ENCODE measurements around the gene RPS6KB1.
A peak's percentile ranks its signal among the peaks of the same experiment; 100 is the strongest.
"Not testable (repeated sequence)": the region's sequence is repeated elsewhere in the genome, so short reads cannot be mapped to it uniquely, and the experiment has no call there.

RPS6KB1 gene

DNA sequence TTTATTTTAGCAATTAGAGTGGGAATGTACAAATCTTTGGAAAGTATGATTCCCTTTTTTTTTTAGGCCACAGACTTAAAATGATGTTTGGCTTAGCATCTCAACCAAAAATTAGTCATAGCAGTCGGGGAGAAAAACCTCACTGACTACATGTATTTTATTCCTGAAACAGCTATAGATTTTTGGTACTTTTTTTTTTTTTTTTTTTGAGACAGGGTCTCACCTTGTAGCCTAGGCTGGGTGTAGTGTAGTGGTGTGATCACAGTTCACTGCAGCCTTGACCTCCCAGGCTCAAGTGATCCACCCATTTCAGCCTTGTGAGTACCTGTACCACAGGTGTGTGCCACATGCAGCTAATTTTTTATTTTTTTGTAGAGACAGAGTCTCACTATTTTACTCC is 48.2 kb downstream of the RPS6KB1 start:
- intact Hi-C loops (cut with DNase I; ENCODE audit: low total_unique reads), result no loop called here
- no peaks in the 10 kb centered on the region for H3K4me1 ChIP-seq
- TF ChIP-seq CTCF (IDR thresholded peaks at IDR 0.05), result no peak

DNA sequence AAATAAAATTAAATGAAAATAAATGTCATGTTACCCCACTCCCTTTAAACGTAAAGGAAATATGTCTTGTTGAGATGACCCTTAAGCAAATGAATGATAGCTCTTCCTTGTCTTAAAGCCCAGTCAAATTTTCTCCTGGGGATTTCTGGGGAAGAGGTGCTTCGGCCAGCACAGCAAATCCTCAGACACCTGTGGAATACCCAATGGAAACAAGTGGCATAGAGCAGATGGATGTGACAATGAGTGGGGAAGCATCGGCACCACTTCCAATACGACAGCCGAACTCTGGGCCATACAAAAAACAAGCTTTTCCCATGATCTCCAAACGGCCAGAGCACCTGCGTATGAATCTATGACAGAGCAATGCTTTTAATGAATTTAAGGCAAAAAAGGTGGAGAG is 53.5 kb downstream of the RPS6KB1 start:
- H3K36me3 ChIP-seq, result peaks cover 53 to 64% (median 62%) of the 10 kb centered on the region in 3 donors
- H3K4me3 ChIP-seq; H3K9me3 ChIP-seq; H3K27me3 ChIP-seq; H3K4me1 ChIP-seq; intact Hi-C loops (cut with DNase I; ENCODE audit: low total_unique reads); H3K27ac ChIP-seq; DNase-seq: not testable (repeated sequence)

More for the DNA sequence above, 48.2 kb downstream of the RPS6KB1 start:
- H3K27me3 ChIP-seq, result no peaks in the 10 kb centered on the region
- H3K27ac ChIP-seq, result no peak overlapping the region
- no peaks in the 10 kb centered on the region for H3K9me3 ChIP-seq
- H3K4me3 ChIP-seq, result no peak overlapping the region
- DNase-seq, result no peak
- H3K36me3 ChIP-seq, result peaks cover 66 to 79% (median 67%) of the 10 kb centered on the region in 3 donors

GRCh38 chr17:59947310-59947709 is 54.4 kb downstream of the RPS6KB1 start:
- H3K27me3 ChIP-seq; DNase-seq; intact Hi-C loops (cut with DNase I; ENCODE audit: low total_unique reads); H3K27ac ChIP-seq; H3K9me3 ChIP-seq; H3K4me3 ChIP-seq; H3K4me1 ChIP-seq: not testable (repeated sequence)
- peaks cover 45 to 56% (median 54%) of the 10 kb centered on the region in 3 donors for H3K36me3 ChIP-seq

- Histone ChIP-seq H3K27me3 (no peaks in the 10 kb centered on the region), H3K9me3 (no peaks in the 10 kb centered on the region), H3K4me1 (no peaks in the 10 kb centered on the region), H3K27ac (no peak overlapping the region), H3K36me3 (peaks cover 31 to 49% (median 37%) of the 10 kb centered on the region in 3 donors), H3K4me3 (no peak overlapping the region)
- no peak for TF ChIP-seq CTCF (IDR thresholded peaks at IDR 0.05)
- no peak for DNase-seq
- intact Hi-C loops (cut with DNase I; ENCODE audit: low total_unique reads), result no loop called here
Measured at GRCh38 chr17:59950049-59950448, 57.1 kb downstream of the RPS6KB1 start.

DNA sequence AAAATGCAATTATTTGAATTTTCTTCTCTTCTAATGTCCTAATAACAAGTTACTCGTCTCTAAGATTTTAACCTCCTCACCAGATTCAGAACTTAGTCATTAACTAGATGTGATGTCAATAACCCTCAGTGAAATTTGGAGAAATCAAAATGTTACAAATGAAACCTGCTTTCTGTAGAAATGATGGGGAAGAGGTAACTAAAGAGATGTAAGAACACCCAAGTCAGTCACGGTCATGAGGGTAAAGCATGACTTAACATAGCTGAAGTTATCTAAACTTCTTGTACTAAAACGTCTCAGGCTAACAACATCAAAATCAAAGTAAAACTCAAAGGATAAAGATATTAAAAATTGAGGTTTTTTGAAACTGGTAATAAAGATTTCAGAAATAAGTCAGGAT is 61.9 kb downstream of the RPS6KB1 start:
- no peak for DNase-seq
- Histone ChIP-seq H3K36me3 (peaks cover 8 to 26% (median 22%) of the 10 kb centered on the region in 3 donors), H3K4me1 (no peaks in the 10 kb centered on the region), H3K9me3 (no peaks in the 10 kb centered on the region), H3K27ac (no peak overlapping the region), H3K4me3 (no peak overlapping the region), H3K27me3 (no peaks in the 10 kb centered on the region)
- intact Hi-C loops (cut with DNase I; ENCODE audit: low total_unique reads), result no loop called here
- no peak for TF ChIP-seq CTCF (IDR thresholded peaks at IDR 0.05)

- DNase-seq; H3K9me3 ChIP-seq; intact Hi-C loops (cut with DNase I; ENCODE audit: low total_unique reads): not testable (repeated sequence)
Measured at GRCh38 chr17:59959574-59959973, 66.7 kb downstream of the RPS6KB1 start.

DNA sequence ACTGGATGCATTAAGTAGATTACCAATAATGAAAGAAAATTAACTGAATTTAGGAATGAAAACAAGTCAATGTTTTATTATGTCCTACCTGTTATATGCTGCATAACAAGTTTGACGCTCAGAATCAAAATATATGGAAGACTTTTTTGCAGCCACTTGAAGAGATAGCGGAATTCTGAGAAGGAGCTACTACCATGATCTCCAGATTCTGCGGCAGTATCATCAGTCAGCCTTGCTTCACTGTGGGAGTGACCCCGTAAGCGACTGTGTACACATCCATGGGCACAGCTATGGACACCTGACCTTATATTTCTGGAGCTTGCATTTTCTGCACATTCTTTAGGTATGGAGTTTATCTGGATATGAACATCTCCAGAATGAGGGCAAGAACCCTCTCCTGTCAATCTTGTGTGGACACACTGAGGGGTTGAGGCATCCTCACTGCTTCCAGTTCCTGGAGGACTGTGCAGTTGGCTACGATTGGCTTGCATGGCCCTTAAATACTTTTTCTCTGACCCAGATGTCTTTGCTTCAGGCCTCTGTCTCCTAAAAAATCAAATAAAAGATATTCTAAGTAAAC is 69.9 kb downstream of the RPS6KB1 start:
- H3K4me3 ChIP-seq, result peak overlapping the region; percentile 80 to 91

More at GRCh38 chr17:59959574-59959973, 66.7 kb downstream of the RPS6KB1 start:
- Histone ChIP-seq H3K4me1 (peaks cover 0 to 13% (median 10%) of the 10 kb centered on the region in 4 donors), H3K36me3 (peaks cover 5 to 13% (median 11%) of the 10 kb centered on the region in 3 donors)
- H3K27ac ChIP-seq, H3K4me3 ChIP-seq, H3K27me3 ChIP-seq: not testable (repeated sequence)

More for the DNA sequence above, 69.9 kb downstream of the RPS6KB1 start:
- H3K27ac ChIP-seq, result no peak overlapping the region
- H3K36me3 ChIP-seq, result no peaks in the 10 kb centered on the region
- TF ChIP-seq CTCF (IDR thresholded peaks at IDR 0.05), result no peak
- H3K9me3 ChIP-seq, result no peaks in the 10 kb centered on the region
- no peak for DNase-seq
- peaks cover 0 to 17% (median 11%) of the 10 kb centered on the region in 4 donors for H3K4me1 ChIP-seq
- no peaks in the 10 kb centered on the region for H3K27me3 ChIP-seq
- intact Hi-C loops (cut with DNase I; ENCODE audit: low total_unique reads), result no loop called here

Data from tibial artery (tissue), 4 donors.